Smooth muscle cell (in vitro differentiated cells): ENCODE data around the gene SLC12A5. TPM values are rescaled to one million over a fixed set of nuclear protein-coding genes. Genes with fewer than 3 reads are reported as not detected.

Experiments used
- DNase-seq: peaks from one replicate; lab custom pipeline; 2025; ENCODE audit not compliant: unreplicated experiment; lab: John Stamatoyannopoulos, UW
- H2AFZ ChIP-seq: fragments of 200-600 bp; sonication (generic); 2 replicates; pipeline ENCODE4 v1.6.0; 2016; ENCODE audit warnings: antibody characterized with exemption, low read depth, mild to moderate bottlenecking
- H3F3A ChIP-seq: fragments of 200-600 bp; sonication (generic); 2 replicates; pipeline ENCODE4 v1.6.0; 2017; ENCODE audit warnings: antibody characterized with exemption, low read depth
- H3K27ac ChIP-seq: fragments of 200-600 bp; sonication (generic); 2 replicates; pipeline ENCODE4 v1.5.1; 2016; ENCODE audit warnings: low read depth, mild to moderate bottlenecking
- H3K27me3 ChIP-seq: fragments of 200-600 bp; sonication (generic); 2 replicates; pipeline ENCODE4 v1.6.1; 2016; ENCODE audit warnings: low read depth, mild to moderate bottlenecking
- H3K36me3 ChIP-seq: fragments of 200-600 bp; sonication (generic); 2 replicates; pipeline ENCODE4 v1.5.1; 2016; ENCODE audit warnings: low read depth
- H3K4me1 ChIP-seq: fragments of 200-600 bp; sonication (generic); 2 replicates; pipeline ENCODE4 v1.5.1; 2016; ENCODE audit warnings: low read depth
- H3K4me2 ChIP-seq: fragments of 200-600 bp; sonication (generic); 2 replicates; pipeline ENCODE4 v1.6.0; 2016; ENCODE audit warnings: mild to moderate bottlenecking
- H3K4me3 ChIP-seq: fragments of 200-600 bp; sonication (generic); 2 replicates; pipeline ENCODE4 v1.5.1; 2016; ENCODE audit warnings: mild to moderate bottlenecking
- H3K79me2 ChIP-seq: fragments of 200-600 bp; sonication (generic); 2 replicates; pipeline ENCODE4 v1.6.0; 2016; ENCODE audit warnings: low read depth, mild to moderate bottlenecking
- H3K9ac ChIP-seq: fragments of 200-600 bp; sonication (generic); 2 replicates; pipeline ENCODE4 v1.6.0; 2016; ENCODE audit warnings: low read depth
- H3K9me3 ChIP-seq: fragments of 200-600 bp; sonication (generic); replicated peaks from 2 replicates; pipeline ENCODE4 v1.5.1; 2016; ENCODE audit warnings: low read depth
- H4K20me1 ChIP-seq: fragments of 200-600 bp; sonication (generic); 2 replicates; pipeline ENCODE4 v1.6.0; 2016; ENCODE audit warnings: low read depth
- WGBS: methylation state at CpG from one replicate; pipeline ENCODE4 v1.1.7; 2016; ENCODE audit warnings: low lambda C conversion rate; 5-methylcytosine and 5-hydroxymethylcytosine counted together
- polyA plus RNA-seq: library from polyadenylated mRNA; unstranded; fragments of >200 nt; fragmentation: Nextera tagmentation; extraction: Ambion mirVana; gene quantifications from 2 replicates; pipeline ENCODE4 v1.2.1, GENCODE V29; 2016
- total RNA-seq: library from RNA; depleted of rRNA; stranded (reverse); fragments of >200 nt; gene quantifications from 2 replicates; pipeline ENCODE4 v1.2.3, GENCODE V29; 2014
- TF ChIP-seq, protein P1 (sequence below): fragments of 200-600 bp; sonication (generic); IDR thresholded peaks from 2 replicates; pipeline ENCODE4 v1.5.1; 2017; ENCODE audit warnings: borderline replicate concordance, mild to moderate bottlenecking, antibody characterized with exemption; ENCODE audit not compliant: insufficient read depth, poor library complexity, severe bottlenecking

SLC12A5 gene
- total and polyA plus RNA-seq, 2 experiments from 2014 or later, result 0.40 to 1.3 TPM

DNA sequence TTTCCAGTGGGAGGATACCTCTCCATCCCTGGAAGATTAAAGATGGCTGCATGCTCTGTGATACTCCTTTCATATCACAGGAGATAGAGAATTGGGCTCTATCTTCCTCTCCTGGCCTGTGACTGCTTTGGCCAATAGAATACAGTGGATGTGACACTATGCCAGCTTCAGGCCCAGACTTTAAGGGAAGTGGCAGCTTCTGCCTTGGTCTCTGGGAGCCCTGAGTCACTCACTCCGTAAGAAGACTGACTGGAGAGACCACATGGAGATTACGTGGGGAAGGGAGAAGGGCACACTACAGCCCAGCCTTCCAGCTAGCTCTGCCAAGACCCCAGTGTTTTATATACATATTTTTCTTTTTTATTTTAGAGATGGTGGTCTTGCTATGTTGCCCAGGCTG is 30.7 kb upstream of the SLC12A5 start:
- Histone ChIP-seq H3K27ac (no peak overlapping the region), H3K4me2 (no peak overlapping the region), H3K79me2 (no peaks in the 10 kb centered on the region), H3K9me3 (no peaks in the 10 kb centered on the region), H3K36me3 (no peaks in the 10 kb centered on the region), H3K4me1 (no peaks in the 10 kb centered on the region), H3K9ac (no peak overlapping the region), H3K27me3 (no peaks in the 10 kb centered on the region), H3F3A (no peaks in the 10 kb centered on the region), H2AFZ (no peak overlapping the region), H4K20me1 (no peaks in the 10 kb centered on the region), H3K4me3 (no peak overlapping the region)
- DNase-seq, result no peak
- WGBS, result 57% methylated on average over 2 of the region's 2 CpGs
- TF ChIP-seq, protein P1, sequence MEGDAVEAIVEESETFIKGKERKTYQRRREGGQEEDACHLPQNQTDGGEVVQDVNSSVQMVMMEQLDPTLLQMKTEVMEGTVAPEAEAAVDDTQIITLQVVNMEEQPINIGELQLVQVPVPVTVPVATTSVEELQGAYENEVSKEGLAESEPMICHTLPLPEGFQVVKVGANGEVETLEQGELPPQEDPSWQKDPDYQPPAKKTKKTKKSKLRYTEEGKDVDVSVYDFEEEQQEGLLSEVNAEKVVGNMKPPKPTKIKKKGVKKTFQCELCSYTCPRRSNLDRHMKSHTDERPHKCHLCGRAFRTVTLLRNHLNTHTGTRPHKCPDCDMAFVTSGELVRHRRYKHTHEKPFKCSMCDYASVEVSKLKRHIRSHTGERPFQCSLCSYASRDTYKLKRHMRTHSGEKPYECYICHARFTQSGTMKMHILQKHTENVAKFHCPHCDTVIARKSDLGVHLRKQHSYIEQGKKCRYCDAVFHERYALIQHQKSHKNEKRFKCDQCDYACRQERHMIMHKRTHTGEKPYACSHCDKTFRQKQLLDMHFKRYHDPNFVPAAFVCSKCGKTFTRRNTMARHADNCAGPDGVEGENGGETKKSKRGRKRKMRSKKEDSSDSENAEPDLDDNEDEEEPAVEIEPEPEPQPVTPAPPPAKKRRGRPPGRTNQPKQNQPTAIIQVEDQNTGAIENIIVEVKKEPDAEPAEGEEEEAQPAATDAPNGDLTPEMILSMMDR, result no peak

DNA sequence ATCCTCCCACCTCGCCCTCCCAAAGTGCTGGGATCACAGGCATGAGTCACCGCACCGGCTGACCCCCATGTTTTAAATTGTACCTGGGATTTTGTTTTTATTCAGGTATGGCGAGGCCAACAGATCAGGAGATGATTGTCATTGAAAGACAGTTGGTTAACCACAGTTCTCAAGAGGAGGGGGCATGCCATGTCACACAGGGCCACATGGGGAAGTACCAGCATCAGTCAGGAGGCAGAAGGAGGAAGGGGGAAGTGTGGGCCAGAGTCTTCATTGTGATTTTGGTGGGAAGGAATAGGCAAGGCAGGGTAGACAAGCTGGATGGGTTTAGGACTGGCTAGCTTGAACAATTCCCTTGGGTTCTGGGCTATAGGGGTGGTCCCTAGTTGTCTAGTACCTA is 30.3 kb upstream of the SLC12A5 start:
- no peak overlapping the region for H3K9ac ChIP-seq
- H3K9me3 ChIP-seq, result no peaks in the 10 kb centered on the region
- no peak overlapping the region for H3K4me3 ChIP-seq
- no peak overlapping the region for H3K4me2 ChIP-seq
- 83% methylated on average over 4 of the region's 4 CpGs for WGBS
- no peaks in the 10 kb centered on the region for H3K36me3 ChIP-seq
- H3K27ac ChIP-seq, result no peak overlapping the region
- no peaks in the 10 kb centered on the region for H4K20me1 ChIP-seq
- no peak for DNase-seq
- H3K79me2 ChIP-seq, result no peaks in the 10 kb centered on the region
- H3K4me1 ChIP-seq, result no peaks in the 10 kb centered on the region
- TF ChIP-seq, protein P1, result no peak
- no peaks in the 10 kb centered on the region for H3F3A ChIP-seq
- no peak overlapping the region for H2AFZ ChIP-seq
- no peaks in the 10 kb centered on the region for H3K27me3 ChIP-seq

DNA sequence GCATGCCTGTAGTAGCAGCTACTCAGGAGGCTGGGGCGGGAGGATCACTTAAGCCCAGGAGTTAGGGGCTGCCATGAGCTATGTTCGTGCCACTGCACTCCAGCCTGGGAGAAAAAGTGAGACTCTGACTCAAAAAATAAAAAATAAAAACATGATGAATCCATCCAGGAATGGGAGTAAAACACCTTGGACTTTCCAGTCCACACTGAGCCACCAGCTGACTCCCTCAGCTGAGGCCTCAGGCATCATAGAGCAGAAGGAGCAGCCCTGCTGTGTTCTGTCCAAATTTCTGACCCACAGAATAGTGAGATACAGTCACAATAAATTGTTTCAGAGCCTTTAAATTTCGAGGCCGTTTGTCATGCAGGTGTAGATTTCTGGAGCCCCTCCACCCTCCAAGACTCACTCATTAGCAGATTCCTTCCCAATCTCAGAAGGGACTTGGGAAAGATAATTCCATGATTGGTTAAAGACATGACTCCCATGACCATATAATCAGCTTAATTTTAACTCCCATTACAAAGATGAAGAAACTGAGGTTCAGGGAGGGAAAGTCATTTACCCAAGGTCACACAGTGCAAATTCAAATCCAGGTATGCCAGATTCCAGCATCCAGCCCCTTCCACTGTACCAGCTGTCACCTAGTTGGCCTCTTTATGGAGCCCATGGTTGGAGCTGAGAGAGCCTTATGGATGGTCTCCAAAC is 29.3 kb upstream of the SLC12A5 start:
- H2AFZ ChIP-seq, result no peak overlapping the region
- H3K36me3 ChIP-seq, result no peaks in the 10 kb centered on the region
- no peaks in the 10 kb centered on the region for H3K4me1 ChIP-seq
- H3K9me3 ChIP-seq, result no peaks in the 10 kb centered on the region
- no peaks in the 10 kb centered on the region for H3K27me3 ChIP-seq
- no peak overlapping the region for H3K4me3 ChIP-seq
- TF ChIP-seq, protein P1, result no peak
- no peak overlapping the region for H3K4me2 ChIP-seq
- DNase-seq, result no peak
- no peaks in the 10 kb centered on the region for H4K20me1 ChIP-seq
- WGBS, result 86% methylated on average over 4 of the region's 4 CpGs
- H3F3A ChIP-seq, result no peaks in the 10 kb centered on the region
- no peak overlapping the region for H3K9ac ChIP-seq
- H3K27ac ChIP-seq, result no peak overlapping the region
- H3K79me2 ChIP-seq, result no peaks in the 10 kb centered on the region

DNA sequence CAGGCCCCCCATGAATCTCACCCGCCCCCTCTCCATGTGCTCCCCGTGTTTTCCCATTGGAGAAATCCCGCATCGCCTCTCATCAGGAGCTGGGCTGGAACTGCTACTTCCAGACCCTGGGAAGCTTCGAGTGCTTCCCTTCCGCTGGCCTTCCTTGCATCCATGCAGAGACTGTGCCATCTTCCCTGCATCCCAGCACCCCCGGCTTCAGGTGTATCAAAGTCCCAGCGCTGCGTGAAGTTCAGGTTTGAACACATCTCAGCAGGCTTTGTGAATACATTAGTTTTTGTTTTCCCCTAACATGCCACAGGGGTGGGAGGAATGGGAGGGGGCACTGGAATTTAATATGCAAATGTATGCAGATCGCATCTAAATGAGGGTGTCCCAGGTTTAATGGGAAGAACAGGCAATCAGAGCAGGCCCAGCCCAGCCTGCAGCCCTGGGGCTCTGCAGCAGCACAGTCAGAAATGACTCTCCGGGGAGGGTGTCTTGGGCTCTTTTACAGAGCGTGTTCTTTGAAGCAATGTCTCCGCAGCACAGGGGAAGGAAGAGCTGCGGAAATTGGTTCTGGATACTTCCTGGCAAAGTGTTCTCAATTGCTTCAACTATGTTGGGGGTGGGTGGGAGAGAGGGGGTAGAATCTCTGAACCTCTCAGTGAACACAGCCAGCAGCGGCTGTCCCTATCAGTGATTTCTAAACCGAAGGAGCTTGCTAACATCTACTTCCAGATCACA is 28.6 kb upstream of the SLC12A5 start:
- TF ChIP-seq, protein P1, result no peak
- DNase-seq, result no peak
- Histone ChIP-seq H3K9me3 (no peaks in the 10 kb centered on the region), H3K9ac (no peak overlapping the region), H3K4me2 (peak overlapping the region; percentile 28), H3K27me3 (no peaks in the 10 kb centered on the region), H3K4me3 (no peak overlapping the region), H3K27ac (no peak overlapping the region), H2AFZ (peak overlapping the region; percentile 39), H3K4me1 (no peaks in the 10 kb centered on the region), H3K36me3 (no peaks in the 10 kb centered on the region), H3K79me2 (no peaks in the 10 kb centered on the region), H3F3A (no peaks in the 10 kb centered on the region), H4K20me1 (no peaks in the 10 kb centered on the region)
- WGBS, result 56% methylated on average over 15 of the region's 16 CpGs
